Measurements from ENCODE around the gene RPP21. TPM values are rescaled to one million over a fixed set of nuclear protein-coding genes. Genes with fewer than 3 reads are reported as not detected.

Gene RPP21
- total RNA-seq, 1 donor, result 26.3 TPM

GRCh38 chr6:30312676-30313321, 32.2 kb upstream of the RPP21 start:
- no peak overlapping the region for H3K4me3 ChIP-seq (ENCODE audit: low read depth, low read length)
- TF ChIP-seq CTCF (IDR thresholded peaks at IDR 0.05; ENCODE audit: insufficient read depth, low read depth, low read length), result no peak
- no peak for DNase-seq (ENCODE audit: low read depth)

DNA sequence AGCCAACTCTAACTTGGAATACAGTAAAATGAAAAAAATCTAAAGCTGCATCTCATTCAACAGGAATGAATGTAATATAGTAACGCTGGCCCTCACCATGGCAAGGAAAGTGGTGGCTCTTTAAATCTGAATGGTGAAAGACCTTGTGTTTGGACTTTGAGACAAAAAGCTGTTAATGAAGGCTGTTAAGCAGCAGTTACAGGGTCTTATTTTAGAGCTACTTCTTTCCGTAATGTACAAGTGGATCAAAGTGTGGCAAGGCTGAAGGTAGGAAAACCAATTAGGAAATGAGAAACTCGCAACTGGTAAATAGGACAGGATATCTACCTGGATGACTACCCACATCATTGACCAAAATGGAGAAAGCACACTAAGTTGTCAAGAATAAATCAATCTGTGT, 29.8 kb upstream of the RPP21 start:
- no peak for TF ChIP-seq CTCF (IDR thresholded peaks at IDR 0.05; ENCODE audit: insufficient read depth, low read depth, low read length)
- DNase-seq (ENCODE audit: low read depth), result no peak
- no peak overlapping the region for H3K4me3 ChIP-seq (ENCODE audit: low read depth, low read length)

GRCh38 chr6:30317913-30318589, 26.9 kb upstream of the RPP21 start:
- TF ChIP-seq CTCF (IDR thresholded peaks at IDR 0.05; ENCODE audit: insufficient read depth, low read depth, low read length), result no peak
- DNase-seq (ENCODE audit: low read depth), result no peak
- H3K4me3 ChIP-seq (ENCODE audit: low read depth, low read length), result no peak overlapping the region

- no peak overlapping the region for H3K4me3 ChIP-seq (ENCODE audit: low read depth, low read length)
- no peak for TF ChIP-seq CTCF (IDR thresholded peaks at IDR 0.05; ENCODE audit: insufficient read depth, low read depth, low read length)
- peak; percentile 20 for DNase-seq (ENCODE audit: low read depth)
Observed at GRCh38 chr6:30319146-30319835, 25.7 kb upstream of the RPP21 start.

DNA sequence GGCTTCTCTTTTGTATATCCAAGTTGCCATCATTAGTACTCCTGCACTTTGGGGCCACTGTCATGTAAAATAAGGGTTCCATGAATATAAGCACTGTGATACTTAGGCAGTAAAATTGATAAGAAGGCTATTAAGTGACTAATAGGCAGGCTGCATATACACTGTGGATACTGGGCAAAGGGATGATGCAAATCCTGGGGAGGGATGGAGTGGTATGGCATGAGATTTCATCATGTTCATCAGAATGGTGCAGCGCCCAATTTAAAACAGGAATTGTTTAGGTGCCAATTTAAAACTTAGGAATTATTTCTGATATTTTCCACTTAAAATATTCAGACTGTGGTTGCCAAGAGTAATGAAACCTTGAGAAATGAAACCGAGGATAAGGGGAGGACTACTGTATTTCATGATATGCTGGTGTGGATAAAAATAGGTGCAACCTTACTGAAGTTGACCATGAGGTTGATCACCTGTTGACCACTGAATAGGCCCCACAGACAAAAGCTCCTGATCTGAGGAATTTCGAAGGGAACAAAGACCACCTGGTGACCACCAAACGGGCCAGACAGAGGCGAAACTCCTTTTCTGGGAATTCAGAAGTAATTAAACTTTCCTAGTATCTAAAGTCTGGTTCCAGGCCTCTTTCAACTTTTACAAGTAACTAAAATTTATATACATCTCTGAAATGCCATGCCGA, 23.1 kb upstream of the RPP21 start:
- H3K4me3 ChIP-seq (ENCODE audit: low read depth, low read length), result no peak overlapping the region
- TF ChIP-seq CTCF (IDR thresholded peaks at IDR 0.05; ENCODE audit: insufficient read depth, low read depth, low read length), result no peak
- peak; percentile 75 for DNase-seq (ENCODE audit: low read depth)

DNA sequence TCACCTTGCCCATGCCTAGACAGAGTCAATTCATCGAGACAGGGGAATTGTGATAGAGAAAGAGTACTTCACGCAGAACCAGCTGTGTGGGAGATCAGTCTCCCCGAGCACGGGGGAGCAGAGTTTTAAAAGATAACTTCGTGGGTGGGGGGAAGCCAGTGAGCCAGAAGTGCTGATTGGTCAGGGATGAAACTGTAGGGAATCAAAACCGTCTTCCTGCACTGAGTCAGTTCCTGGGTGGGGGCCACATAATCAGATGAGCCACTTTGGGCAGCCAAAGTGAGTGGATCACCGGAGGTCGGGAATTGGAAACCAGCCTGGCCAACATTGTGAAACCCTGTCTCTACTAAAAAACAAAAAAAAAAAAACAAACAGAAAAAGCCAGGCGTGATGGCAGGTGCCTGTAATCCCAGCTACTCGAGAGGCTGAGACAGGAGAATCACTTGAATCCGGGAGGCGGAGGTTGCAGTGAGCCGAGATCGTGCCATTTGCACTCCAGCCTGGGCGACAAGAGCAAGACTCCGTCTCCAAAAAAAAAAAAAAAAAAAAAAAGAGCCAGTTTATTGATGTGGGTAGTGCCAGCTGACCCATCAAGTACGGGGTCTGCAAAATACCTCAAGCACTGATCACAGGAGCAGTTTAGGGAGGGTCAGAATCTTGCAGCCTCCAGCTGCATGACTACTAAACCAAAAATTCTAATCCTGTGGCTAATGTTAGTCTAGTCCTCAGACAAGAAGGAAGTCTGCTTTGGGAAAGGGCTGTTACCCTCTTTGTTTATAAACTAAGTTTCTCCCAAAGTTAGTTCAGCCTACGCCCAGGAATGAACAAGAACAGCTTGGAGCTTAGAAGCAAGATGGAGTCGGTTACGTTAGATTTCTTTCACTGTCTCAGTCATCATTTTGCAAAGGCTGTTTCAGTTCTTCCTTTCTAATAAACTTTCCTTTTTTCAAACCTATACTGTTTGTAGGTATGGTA, 22.1 kb upstream of the RPP21 start:
- H3K4me3 ChIP-seq (ENCODE audit: low read depth, low read length), result peak overlapping the region; percentile 38
- peak; percentile 77 for DNase-seq (ENCODE audit: low read depth)
- no peak for TF ChIP-seq CTCF (IDR thresholded peaks at IDR 0.05; ENCODE audit: insufficient read depth, low read depth, low read length)

Measured in fibroblast of villous mesenchyme (primary cell).